Vagina (tissue), 2 donors: ENCODE results near the gene TMEM108.

Source experiments
- CTCF ChIP-seq, 3 experiments: fragments of 450-650 bp in 2 of 3; fragments of 200-600 bp in 1 of 3; sonication (generic) in 1 of 3; IDR thresholded peaks; one replicate each; pipeline ENCODE4 v1.5.1; 2017 to 2019; ENCODE audit warnings: antibody characterized with exemption in 3 of 3, mild to moderate bottlenecking in 2 of 3, moderate library complexity in 2 of 3
- POLR2A ChIP-seq, 2 donors: fragments of 450-650 bp; IDR thresholded peaks; one replicate each; pipeline ENCODE4 v1.6.1; 2017; ENCODE audit warnings: antibody characterized with exemption in 2 of 2, mild to moderate bottlenecking in 2 of 2, moderate library complexity in 2 of 2
- POLR2AphosphoS5 ChIP-seq, 2 donors: sonication (generic); formaldehyde crosslinking; IDR thresholded peaks; one replicate each; pipeline ENCODE4 v1.9.0; 2017; ENCODE audit warnings: antibody characterized with exemption in 2 of 2, mild to moderate bottlenecking in 2 of 2, low read depth in 1 of 2; ENCODE audit not compliant: insufficient read depth in 1 of 2

- TF ChIP-seq CTCF (IDR thresholded peaks at IDR 0.05) (no peak), POLR2A (IDR thresholded peaks at IDR 0.05) (no peak), POLR2AphosphoS5 (IDR thresholded peaks at IDR 0.05; ENCODE audit: insufficient read depth in 1 of 2, low read depth in 1 of 2) (no peak)
These were observed 326.5 kb downstream of the TMEM108 start for GRCh38 chr3:133364704-133365103.
